Neural progenitor cell (in vitro differentiated cells): Measurements from ENCODE around the gene ITPA. TPM values are rescaled to one million over a fixed set of nuclear protein-coding genes. Genes with fewer than 3 reads are reported as not detected.

Experiments used
- DNase-seq: peaks from one replicate; pipeline ENCODE4 v3.0.0-alpha.2; 2016; ENCODE audit warnings: low spot score
- H2AFZ ChIP-seq: fragments of 200-600 bp; sonication (generic); replicated peaks from 2 replicates; pipeline ENCODE4 v1.6.1; 2016; ENCODE audit warnings: antibody characterized with exemption
- H3F3A ChIP-seq: fragments of 200-600 bp; sonication (generic); 2 replicates; pipeline ENCODE4 v1.6.1; 2016; ENCODE audit warnings: antibody characterized with exemption, low read depth
- H3K27ac ChIP-seq: fragments of 200-600 bp; sonication (generic); 2 replicates; pipeline ENCODE4 v1.5.1; 2016; ENCODE audit warnings: mild to moderate bottlenecking
- H3K27me3 ChIP-seq: fragments of 200-600 bp; sonication (generic); 2 replicates; pipeline ENCODE4 v1.6.1; 2016; ENCODE audit warnings: mild to moderate bottlenecking, moderate library complexity
- H3K36me3 ChIP-seq: fragments of 200-600 bp; sonication (generic); 2 replicates; pipeline ENCODE4 v1.5.1; 2016
- H3K4me1 ChIP-seq: fragments of 200-600 bp; sonication (generic); 2 replicates; pipeline ENCODE4 v1.6.1; 2016; ENCODE audit warnings: mixed run types
- H3K4me2 ChIP-seq: fragments of 200-600 bp; sonication (generic); 2 replicates; pipeline ENCODE4 v1.6.1; 2016
- H3K4me3 ChIP-seq: fragments of 200-600 bp; sonication (generic); 2 replicates; pipeline ENCODE4 v1.5.1; 2016
- H3K79me2 ChIP-seq: fragments of 200-600 bp; sonication (generic); 2 replicates; pipeline ENCODE4 v1.6.1; 2016; ENCODE audit warnings: low read depth
- H3K9ac ChIP-seq: fragments of 200-600 bp; sonication (generic); 2 replicates; pipeline ENCODE4 v1.6.1; 2016
- H3K9me3 ChIP-seq: fragments of 200-600 bp; sonication (generic); 2 replicates; pipeline ENCODE4 v1.5.1; 2016; ENCODE audit warnings: low read depth
- H4K20me1 ChIP-seq: fragments of 200-600 bp; sonication (generic); 2 replicates; pipeline ENCODE4 v1.6.1; 2016; ENCODE audit warnings: low read depth
- H3K27ac Mint-ChIP-seq: 3 replicates; pipeline ENCODE4 v1.8.0; 2021; ENCODE audit warnings: mixed read lengths
- H3K27me3 Mint-ChIP-seq: 2 replicates; pipeline ENCODE4 v1.8.0; 2022; ENCODE audit warnings: low read depth, mild to moderate bottlenecking, inconsistent platforms, moderate library complexity, mixed read lengths; ENCODE audit not compliant: insufficient read depth
- H3K36me3 Mint-ChIP-seq: 3 replicates; pipeline ENCODE4 v1.8.0; 2021; ENCODE audit warnings: mixed read lengths
- H3K4me1 Mint-ChIP-seq: 3 replicates; pipeline ENCODE4 v1.8.0; 2021; ENCODE audit warnings: mixed read lengths
- H3K4me3 Mint-ChIP-seq: 3 replicates; pipeline ENCODE4 v1.8.0; 2021; ENCODE audit warnings: mild to moderate bottlenecking, moderate library complexity, mixed read lengths
- H3K9me3 Mint-ChIP-seq: 3 replicates; pipeline ENCODE4 v1.8.0; 2020; ENCODE audit warnings: mixed read lengths
- EZH2 ChIP-seq: fragments of 200-600 bp; sonication (generic); IDR thresholded peaks from 2 replicates; pipeline ENCODE4 v1.6.1; 2017; ENCODE audit warnings: antibody characterized with exemption, mild to moderate bottlenecking, moderate library complexity
- EZH2phosphoT487 ChIP-seq: fragments of 200-600 bp; sonication (generic); IDR thresholded peaks from 2 replicates; pipeline ENCODE4 v1.6.1; 2017; ENCODE audit warnings: antibody characterized with exemption
- total RNA-seq: library from RNA; depleted of rRNA; stranded (reverse); fragments of >200 nt; gene quantifications from 2 replicates; pipeline ENCODE4 v1.2.3, GENCODE V29; 2015; ENCODE audit warnings: low replicate concordance
- TF ChIP-seq, protein P1 (sequence below): fragments of 200-600 bp; sonication (generic); IDR thresholded peaks from 2 replicates; pipeline ENCODE4 v1.5.1; 2017; ENCODE audit warnings: antibody characterized with exemption, mild to moderate bottlenecking

Gene ITPA
- total RNA-seq, 1 donor from 2014 or later: 18.2 TPM

GRCh38 chr20:3188823-3189413 is 20.4 kb upstream of the ITPA start:
- H3K4me1 ChIP-seq: no peaks in the 10 kb centered on the region
- TF ChIP-seq EZH2: no peak
- TF ChIP-seq, protein P1, sequence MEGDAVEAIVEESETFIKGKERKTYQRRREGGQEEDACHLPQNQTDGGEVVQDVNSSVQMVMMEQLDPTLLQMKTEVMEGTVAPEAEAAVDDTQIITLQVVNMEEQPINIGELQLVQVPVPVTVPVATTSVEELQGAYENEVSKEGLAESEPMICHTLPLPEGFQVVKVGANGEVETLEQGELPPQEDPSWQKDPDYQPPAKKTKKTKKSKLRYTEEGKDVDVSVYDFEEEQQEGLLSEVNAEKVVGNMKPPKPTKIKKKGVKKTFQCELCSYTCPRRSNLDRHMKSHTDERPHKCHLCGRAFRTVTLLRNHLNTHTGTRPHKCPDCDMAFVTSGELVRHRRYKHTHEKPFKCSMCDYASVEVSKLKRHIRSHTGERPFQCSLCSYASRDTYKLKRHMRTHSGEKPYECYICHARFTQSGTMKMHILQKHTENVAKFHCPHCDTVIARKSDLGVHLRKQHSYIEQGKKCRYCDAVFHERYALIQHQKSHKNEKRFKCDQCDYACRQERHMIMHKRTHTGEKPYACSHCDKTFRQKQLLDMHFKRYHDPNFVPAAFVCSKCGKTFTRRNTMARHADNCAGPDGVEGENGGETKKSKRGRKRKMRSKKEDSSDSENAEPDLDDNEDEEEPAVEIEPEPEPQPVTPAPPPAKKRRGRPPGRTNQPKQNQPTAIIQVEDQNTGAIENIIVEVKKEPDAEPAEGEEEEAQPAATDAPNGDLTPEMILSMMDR: no peak
- TF ChIP-seq EZH2phosphoT487: no peak
- no peak overlapping the region for H3K4me2 ChIP-seq
- H2AFZ ChIP-seq: no peak overlapping the region
- H3K27ac Mint-ChIP-seq: no peak overlapping the region
- H3K4me3 Mint-ChIP-seq: no peak overlapping the region
- H3K9me3 ChIP-seq: no peaks in the 10 kb centered on the region
- H3K27ac ChIP-seq: no peak overlapping the region
- H3F3A ChIP-seq: peaks cover 6% of the 10 kb centered on the region
- no peaks in the 10 kb centered on the region for H3K79me2 ChIP-seq
- no peaks in the 10 kb centered on the region for H3K27me3 ChIP-seq
- DNase-seq: no peak
- H3K9ac ChIP-seq: no peak overlapping the region
- peaks cover 20% of the 10 kb centered on the region for H3K36me3 Mint-ChIP-seq
- no peak overlapping the region for H3K4me3 ChIP-seq
- no peaks in the 10 kb centered on the region for H3K36me3 ChIP-seq
- H3K4me1 Mint-ChIP-seq: no peaks in the 10 kb centered on the region
- no peaks in the 10 kb centered on the region for H3K9me3 Mint-ChIP-seq
- no peaks in the 10 kb centered on the region for H4K20me1 ChIP-seq
- peaks cover 2% of the 10 kb centered on the region for H3K27me3 Mint-ChIP-seq

DNA sequence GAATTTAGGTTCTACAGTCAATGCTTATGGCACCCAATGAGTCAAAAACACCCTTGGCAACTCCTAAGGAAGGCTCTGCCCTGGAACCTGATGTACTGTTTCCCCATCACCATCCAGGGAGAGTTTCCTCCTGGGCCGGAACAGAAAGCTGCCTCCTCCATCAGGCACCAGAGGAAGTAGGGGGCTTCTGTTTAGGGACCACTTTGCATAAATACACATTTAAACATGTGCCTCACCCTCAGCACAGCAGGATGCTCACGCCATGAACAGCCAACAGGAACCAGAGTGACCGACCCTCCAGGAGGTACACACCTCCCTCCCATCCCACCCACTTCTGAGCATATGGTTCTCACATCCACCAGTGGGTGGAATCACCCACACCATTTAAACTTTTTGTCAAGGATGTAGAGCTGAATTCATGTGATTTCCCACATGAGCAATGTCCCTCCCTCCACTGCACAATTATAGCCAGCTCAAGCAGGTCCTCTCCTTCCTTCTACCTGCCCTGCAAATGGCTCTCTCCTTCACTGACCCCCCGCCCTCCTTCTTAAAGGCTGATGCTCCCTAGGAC is 19.7 kb upstream of the ITPA start:
- no peaks in the 10 kb centered on the region for H3K4me1 Mint-ChIP-seq
- no peaks in the 10 kb centered on the region for H4K20me1 ChIP-seq
- H3K4me3 Mint-ChIP-seq: no peak overlapping the region
- no peaks in the 10 kb centered on the region for H3K36me3 ChIP-seq
- no peaks in the 10 kb centered on the region for H3K79me2 ChIP-seq
- no peak overlapping the region for H3K27ac ChIP-seq
- H3K9me3 ChIP-seq: no peaks in the 10 kb centered on the region
- H3K4me1 ChIP-seq: no peaks in the 10 kb centered on the region
- no peaks in the 10 kb centered on the region for H3K9me3 Mint-ChIP-seq
- no peak overlapping the region for H3K9ac ChIP-seq
- peaks cover 3% of the 10 kb centered on the region for H3F3A ChIP-seq
- no peak overlapping the region for H2AFZ ChIP-seq
- H3K4me3 ChIP-seq: no peak overlapping the region
- H3K4me2 ChIP-seq: no peak overlapping the region
- TF ChIP-seq EZH2phosphoT487 (no peak), EZH2 (no peak)
- TF ChIP-seq, protein P1: no peak
- no peak for DNase-seq
- no peak overlapping the region for H3K27ac Mint-ChIP-seq
- H3K27me3 Mint-ChIP-seq: peaks cover 2% of the 10 kb centered on the region
- no peaks in the 10 kb centered on the region for H3K27me3 ChIP-seq
- H3K36me3 Mint-ChIP-seq: peaks cover 22% of the 10 kb centered on the region

- peaks cover 28% of the 10 kb centered on the region for H3K36me3 Mint-ChIP-seq
- no peak overlapping the region for H2AFZ ChIP-seq
- H3K9me3 Mint-ChIP-seq: no peaks in the 10 kb centered on the region
- peaks cover 3% of the 10 kb centered on the region for H3F3A ChIP-seq
- no peaks in the 10 kb centered on the region for H3K79me2 ChIP-seq
- H4K20me1 ChIP-seq: no peaks in the 10 kb centered on the region
- peaks cover 5% of the 10 kb centered on the region for H3K27me3 Mint-ChIP-seq
- no peak overlapping the region for H3K4me3 ChIP-seq
- no peak overlapping the region for H3K27ac ChIP-seq
- no peak overlapping the region for H3K4me3 Mint-ChIP-seq
- no peaks in the 10 kb centered on the region for H3K27me3 ChIP-seq
- H3K4me1 Mint-ChIP-seq: no peaks in the 10 kb centered on the region
- no peaks in the 10 kb centered on the region for H3K9me3 ChIP-seq
- no peaks in the 10 kb centered on the region for H3K4me1 ChIP-seq
- no peaks in the 10 kb centered on the region for H3K36me3 ChIP-seq
- H3K4me2 ChIP-seq: no peak overlapping the region
- H3K27ac Mint-ChIP-seq: no peak overlapping the region
- no peak overlapping the region for H3K9ac ChIP-seq
- TF ChIP-seq EZH2phosphoT487 (no peak), EZH2 (no peak)
- TF ChIP-seq, protein P1: no peak
- DNase-seq: peak; percentile 21
These were observed 18.6 kb upstream of the ITPA start for GRCh38 chr20:3190681-3191111.
